Tongue (tissue), 2 donors: ENCODE measurements around the gene KIF1C. TPM values are rescaled to one million over a fixed set of nuclear protein-coding genes. Genes with fewer than 3 reads are reported as not detected.
A peak's percentile ranks its signal among the peaks of the same experiment; 100 is the strongest.

Source experiments
- DNase-seq: peaks from one replicate; pipeline ENCODE4 v3.0.0-alpha.2; 2015
- total RNA-seq: library from RNA; depleted of rRNA; stranded (reverse); fragments of >200 nt; gene quantifications from one replicate; pipeline ENCODE4 v1.2.3, GENCODE V29; 2014

The KIF1C gene
- total RNA-seq, 1 donor from 2014 or later, result 97.3 TPM

DNA sequence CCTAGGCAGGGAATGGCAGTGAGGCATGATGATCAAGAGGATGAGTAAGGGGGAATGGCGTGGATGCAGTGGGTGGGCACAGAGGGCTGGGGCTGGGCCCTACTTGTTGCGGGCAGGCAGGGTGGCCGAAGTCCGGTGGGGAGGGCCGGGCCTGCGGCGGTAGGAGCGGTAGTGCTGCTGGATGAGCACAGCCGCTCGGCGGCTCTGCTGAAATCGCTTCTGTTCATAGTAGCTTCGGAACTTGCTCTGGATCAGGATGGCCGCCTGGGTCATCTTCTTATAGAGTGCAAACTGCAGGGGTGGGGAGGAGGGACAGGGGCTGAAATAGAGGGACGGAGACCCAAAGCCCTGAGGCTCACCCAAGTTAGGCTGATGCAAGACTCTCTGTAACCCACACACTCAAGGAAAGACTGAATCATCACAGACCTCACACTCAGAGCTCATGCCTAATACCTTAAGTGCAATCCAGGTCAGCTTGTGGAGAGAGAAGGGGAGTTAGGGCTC lies 28.7 kb upstream of the KIF1C start:
- no peak for DNase-seq

DNA sequence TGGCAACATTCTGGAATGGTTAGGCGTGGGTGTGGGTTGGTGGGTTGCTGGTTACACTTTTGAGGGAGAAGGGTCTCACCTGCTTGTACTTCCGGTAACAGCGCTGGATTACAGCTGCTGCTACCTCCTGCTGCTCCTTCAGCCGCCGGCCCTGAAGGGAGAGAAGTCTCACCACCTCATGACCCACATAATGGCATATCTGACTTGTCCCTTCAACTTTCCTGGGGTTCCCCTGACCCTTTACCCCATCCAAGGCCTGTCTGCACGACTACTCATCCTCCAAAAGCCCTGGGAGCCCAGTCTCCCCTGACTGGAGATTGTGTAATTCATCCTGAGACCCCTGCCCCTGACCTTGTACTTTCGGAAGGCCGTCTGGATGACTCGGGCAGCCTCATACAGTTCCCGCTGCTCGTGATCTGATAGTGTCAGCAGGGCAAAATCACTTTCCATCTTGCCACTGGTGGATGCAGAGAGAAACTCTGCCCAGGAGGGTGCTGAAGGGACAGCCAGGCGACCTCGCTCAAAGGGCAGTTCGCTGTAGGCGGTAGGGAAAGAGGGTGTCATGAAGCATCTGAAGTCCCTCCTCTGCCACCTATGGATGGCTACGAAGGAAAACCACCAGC lies 28.1 kb upstream of the KIF1C start:
- no peak for DNase-seq

- no peak for DNase-seq
Measured at GRCh38 chr17:4970273-4970672, 27.5 kb upstream of the KIF1C start.

DNA sequence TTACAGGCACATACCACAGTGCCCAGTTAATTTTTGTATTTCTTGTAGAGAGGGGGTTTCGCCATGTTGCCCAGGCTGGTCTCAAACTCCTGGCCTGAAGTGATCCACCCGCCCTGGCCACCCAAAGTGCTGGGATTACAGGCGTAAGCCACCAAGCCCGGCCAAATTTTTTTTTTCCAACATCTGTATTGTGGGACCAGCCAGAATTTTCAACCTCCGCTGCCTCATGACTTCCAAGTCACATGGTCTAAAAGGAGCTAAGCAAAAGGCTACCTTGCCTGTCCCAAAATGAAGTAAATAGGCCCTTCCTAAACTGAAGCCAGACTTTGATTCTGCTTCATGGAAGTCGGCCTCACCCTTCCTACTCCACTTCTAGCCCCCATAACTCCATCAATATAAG lies 25.9 kb upstream of the KIF1C start:
- no peak for DNase-seq

DNA sequence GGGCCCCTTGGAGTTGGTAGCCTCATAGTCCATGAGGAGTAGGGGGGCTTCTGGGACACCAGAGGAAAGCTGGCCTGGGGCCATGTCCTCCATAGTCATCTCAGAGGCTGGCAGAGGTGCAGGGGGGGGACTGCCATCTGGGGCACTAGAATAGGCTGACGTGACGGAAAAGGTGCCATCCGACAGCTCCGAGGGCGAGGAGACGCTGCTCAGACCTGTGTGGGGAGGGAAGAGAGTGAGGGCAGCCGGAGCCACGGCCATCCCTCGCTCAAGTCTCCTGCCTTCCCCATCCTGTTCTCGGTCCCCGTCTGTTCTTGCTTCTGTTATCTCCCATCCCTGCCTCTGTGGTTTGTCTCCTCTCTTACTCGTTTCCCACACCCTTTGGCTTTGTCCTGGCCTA lies 25.4 kb upstream of the KIF1C start:
- DNase-seq, result no peak

GRCh38 chr17:4972752-4973151 lies 25.0 kb upstream of the KIF1C start:
- DNase-seq, result no peak

- no peak for DNase-seq
Measured at GRCh38 chr17:4973256-4974114, 24.3 kb upstream of the KIF1C start.

GRCh38 chr17:4974115-4974670 lies 23.6 kb upstream of the KIF1C start:
- DNase-seq, result no peak

GRCh38 chr17:4978726-4979125 lies 19.0 kb upstream of the KIF1C start:
- DNase-seq, result no peak

GRCh38 chr17:4980644-4981216 lies 17.0 kb upstream of the KIF1C start:
- DNase-seq, result peak; percentile 87

GRCh38 chr17:4982305-4982704 lies 15.4 kb upstream of the KIF1C start:
- no peak for DNase-seq

DNA sequence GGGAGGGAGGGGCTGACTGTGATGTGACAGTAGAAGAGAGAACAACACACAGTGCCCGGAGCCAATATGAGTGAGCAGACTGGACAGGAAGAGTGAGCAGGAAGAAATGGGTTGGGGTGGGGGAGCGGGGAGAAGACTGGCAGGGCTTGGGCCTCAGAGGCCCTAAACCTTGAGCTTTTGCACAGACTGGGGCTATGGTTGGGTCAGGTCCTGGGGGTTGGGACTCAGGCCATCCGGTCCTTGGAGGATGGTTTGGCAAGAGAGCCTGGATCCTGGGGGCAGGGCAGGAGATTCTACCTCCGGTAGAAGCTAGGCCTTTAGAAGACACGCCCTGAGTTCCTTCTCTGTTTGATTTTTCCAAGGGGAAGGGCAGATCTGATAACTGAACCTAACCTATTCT lies 11.3 kb upstream of the KIF1C start:
- no peak for DNase-seq

GRCh38 chr17:4986951-4987766 lies 10.6 kb upstream of the KIF1C start, which contains the start of gene CAMTA2:
Gene CAMTA2, minus strand, starts transcription at chr17:4987675. Its CDS starts 1,453 bp downstream, at chr17:4986222.
- DNase-seq, result peak; percentile 90

GRCh38 chr17:4987767-4988567 lies 9.8 kb upstream of the KIF1C start:
- DNase-seq, result peak; percentile 47

DNA sequence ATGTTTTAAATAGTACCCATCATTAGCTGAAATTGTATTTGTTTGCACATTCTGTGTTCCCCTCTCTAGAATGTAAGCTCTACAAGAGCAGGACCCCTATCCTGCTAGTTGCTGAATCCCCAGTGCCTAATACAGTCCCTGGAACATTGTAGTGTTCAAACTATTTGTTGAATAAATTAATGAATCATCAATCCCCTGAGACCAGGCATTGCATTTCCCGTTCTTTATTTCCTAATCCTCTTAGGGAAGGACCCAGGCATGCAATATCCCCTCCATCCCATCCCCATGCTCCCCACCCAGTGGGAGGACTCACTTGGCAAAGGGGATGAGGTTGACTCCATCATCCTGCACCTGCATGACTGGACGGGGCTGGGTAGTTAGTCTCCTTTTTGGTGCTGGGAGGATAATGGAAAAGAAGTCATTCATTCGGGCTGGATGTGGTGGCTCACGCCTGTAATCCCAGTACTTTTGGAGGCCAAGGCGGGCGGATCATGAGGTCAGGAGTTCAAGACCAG lies 3.6 kb upstream of the KIF1C start:
- no peak for DNase-seq

DNA sequence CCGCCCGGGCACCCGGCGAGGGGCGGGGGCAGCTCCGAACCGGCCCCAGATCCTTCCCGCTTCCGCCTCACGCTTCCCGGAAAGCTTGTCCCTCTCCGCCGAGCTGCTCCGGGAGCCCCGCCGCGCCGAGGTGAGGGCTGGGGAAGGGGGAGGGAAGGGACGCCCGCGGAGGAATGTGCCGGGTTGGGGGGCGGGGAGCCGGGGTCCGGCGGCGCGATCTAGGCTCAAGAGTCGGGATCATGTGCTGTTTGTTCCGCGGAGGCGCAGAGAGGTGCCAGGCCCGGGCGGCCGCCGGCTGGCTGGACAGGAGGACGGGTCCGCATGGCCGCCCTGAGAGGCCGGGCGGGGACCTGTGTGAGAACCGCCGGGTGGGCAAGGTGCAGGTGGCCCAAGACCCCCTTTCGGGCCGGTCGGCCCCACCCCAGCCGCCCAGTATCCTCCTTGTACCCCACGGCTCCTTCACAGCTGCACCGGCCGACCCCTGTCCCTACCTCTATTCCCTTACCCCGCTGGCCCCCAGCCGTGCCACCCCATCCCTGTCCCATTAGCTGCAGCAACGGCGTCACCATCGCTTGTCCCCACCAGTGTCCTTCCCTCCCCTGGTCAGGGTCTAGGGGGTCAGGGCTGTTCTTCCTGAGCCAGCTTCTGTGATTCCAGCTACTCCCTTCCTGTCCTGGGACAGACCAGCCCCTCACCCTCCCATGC lies 429 bp downstream of the KIF1C start:
- peak; percentile 18 for DNase-seq

GRCh38 chr17:4998732-4999429 lies 1.1 kb downstream of the KIF1C start:
- DNase-seq, result peak; percentile 8

DNA sequence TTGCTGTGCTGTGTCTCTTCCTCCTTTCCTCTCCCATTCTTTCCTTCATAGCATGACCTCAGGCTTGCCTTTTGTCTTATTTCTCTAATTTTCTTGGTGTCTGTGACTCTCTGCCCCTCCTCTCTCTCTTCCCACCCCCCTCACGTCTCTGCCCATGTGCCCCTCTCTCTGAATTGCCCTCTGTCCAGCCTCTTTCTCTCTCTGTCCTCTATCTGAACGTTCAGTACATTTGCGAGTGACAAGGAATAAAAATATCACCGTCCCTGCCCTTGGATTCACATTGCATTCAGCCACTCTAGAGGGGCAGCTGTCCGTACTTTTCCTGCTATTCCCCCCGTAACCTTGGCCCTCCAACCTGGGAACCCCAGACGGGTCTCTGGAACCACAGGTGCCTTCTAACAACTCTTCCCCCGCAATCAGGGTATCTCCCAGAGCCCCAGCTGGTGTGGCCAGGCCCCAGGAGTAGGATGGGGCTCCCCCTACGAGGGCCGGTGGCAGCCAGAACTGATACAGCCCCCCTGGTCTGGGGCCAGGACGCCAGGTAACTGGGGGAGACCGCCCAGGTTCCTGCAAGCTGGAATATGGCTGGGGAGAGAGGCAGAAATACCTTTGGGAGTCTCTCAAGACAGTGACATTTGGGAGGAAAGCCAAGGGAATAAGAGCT lies 1.8 kb downstream of the KIF1C start:
- DNase-seq, result peak; percentile 9

DNA sequence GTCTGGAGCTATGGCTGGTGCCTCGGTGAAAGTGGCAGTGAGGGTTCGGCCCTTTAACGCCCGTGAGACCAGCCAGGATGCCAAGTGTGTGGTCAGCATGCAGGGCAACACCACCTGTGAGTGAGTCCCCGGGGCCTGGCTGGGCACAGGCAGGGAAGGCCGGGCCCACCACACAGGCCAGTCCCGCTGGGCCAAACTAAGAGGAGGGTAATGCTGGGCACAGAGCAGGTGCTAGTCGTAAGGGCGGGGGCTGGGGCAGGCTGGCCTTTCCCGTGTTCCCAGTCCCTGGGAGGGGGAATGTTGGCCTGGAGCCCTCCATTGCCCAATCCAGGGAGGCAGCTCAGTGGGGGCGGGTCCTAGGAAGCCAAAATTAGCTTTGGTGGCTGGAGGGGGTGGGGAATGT lies 2.5 kb downstream of the KIF1C start:
- peak; percentile 77 for DNase-seq
